H1 (cell line): ENCODE measurements around the gene LYVE1.

Source experiments
- EZH2 ChIP-seq: fragments of 200-600 bp; sonication (generic); IDR thresholded peaks from 2 replicates; pipeline ENCODE4 v1.7.1; 2012; ENCODE audit warnings: low read depth, mild to moderate bottlenecking, moderate library complexity, low read length, inconsistent platforms; ENCODE audit not compliant: severe bottlenecking
- KDM4A ChIP-seq: IDR thresholded peaks from one replicate; pipeline ENCODE4 v1.7.1; 2012; ENCODE audit warnings: low read depth, mild to moderate bottlenecking, moderate library complexity, low read length, inconsistent platforms; ENCODE audit not compliant: severe bottlenecking
- POLR2AphosphoS5 ChIP-seq: IDR thresholded peaks from 2 replicates; pipeline ENCODE4 v1.6.1; 2011; ENCODE audit warnings: low read depth, low read length
- YY1 ChIP-seq: IDR thresholded peaks from 2 replicates; pipeline ENCODE4 v1.6.1; 2011; ENCODE audit warnings: low read depth, mild to moderate bottlenecking, low read length
- TF ChIP-seq, protein P1 (sequence below): IDR thresholded peaks from 2 replicates; pipeline ENCODE4 v1.6.1; 2011; ENCODE audit warnings: low read length, improper control_type of control experiment
- TF ChIP-seq, protein P2 (sequence below), 3 experiments: IDR thresholded peaks; 1 replicate in 2 of 3; 2 replicates in 1 of 3; pipeline versions ENCODE4 v1.5.1 to v1.6.1; 2011; ENCODE audit warnings: low read length in 3 of 3, mild to moderate bottlenecking in 3 of 3, inconsistent platforms in 2 of 3, low read depth in 1 of 3, moderate library complexity in 1 of 3; ENCODE audit not compliant: insufficient read depth in 1 of 3; ENCODE audit errors: control extremely low read depth in 1 of 3

DNA sequence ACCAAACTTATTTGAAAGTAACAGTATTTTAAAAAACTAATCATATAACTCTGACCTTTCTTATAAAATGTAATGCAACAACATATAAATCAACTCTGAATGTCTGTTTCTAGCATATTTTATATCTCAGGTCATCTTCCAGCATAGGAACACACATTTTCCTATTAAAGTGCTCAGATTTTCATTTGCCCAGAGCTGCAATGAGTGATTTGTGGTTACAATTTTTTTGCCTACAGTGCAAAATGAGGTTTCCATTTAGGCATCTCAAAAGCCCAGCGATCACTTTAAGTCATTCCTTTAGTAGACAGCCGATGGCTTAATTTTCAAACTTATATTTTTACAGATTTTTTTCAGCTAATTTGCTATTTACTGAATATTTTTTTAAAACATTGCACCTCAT is 1.0 kb downstream of the LYVE1 start:
- TF ChIP-seq POLR2AphosphoS5 (no peak), YY1 (no peak), EZH2 (no peak), KDM4A (no peak)
- TF ChIP-seq, protein P1, sequence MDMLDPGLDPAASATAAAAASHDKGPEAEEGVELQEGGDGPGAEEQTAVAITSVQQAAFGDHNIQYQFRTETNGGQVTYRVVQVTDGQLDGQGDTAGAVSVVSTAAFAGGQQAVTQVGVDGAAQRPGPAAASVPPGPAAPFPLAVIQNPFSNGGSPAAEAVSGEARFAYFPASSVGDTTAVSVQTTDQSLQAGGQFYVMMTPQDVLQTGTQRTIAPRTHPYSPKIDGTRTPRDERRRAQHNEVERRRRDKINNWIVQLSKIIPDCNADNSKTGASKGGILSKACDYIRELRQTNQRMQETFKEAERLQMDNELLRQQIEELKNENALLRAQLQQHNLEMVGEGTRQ = no peak
- TF ChIP-seq, protein P2, sequence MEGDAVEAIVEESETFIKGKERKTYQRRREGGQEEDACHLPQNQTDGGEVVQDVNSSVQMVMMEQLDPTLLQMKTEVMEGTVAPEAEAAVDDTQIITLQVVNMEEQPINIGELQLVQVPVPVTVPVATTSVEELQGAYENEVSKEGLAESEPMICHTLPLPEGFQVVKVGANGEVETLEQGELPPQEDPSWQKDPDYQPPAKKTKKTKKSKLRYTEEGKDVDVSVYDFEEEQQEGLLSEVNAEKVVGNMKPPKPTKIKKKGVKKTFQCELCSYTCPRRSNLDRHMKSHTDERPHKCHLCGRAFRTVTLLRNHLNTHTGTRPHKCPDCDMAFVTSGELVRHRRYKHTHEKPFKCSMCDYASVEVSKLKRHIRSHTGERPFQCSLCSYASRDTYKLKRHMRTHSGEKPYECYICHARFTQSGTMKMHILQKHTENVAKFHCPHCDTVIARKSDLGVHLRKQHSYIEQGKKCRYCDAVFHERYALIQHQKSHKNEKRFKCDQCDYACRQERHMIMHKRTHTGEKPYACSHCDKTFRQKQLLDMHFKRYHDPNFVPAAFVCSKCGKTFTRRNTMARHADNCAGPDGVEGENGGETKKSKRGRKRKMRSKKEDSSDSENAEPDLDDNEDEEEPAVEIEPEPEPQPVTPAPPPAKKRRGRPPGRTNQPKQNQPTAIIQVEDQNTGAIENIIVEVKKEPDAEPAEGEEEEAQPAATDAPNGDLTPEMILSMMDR (IDR thresholded peaks at IDR 0.05; ENCODE audit: control extremely low read depth in 1 of 3, insufficient read depth in 1 of 3, low read depth in 1 of 3, low read length in 3 of 3) = no peak
